Trophoblast cell (in vitro differentiated cells and primary cell): ENCODE measurements around the gene DENND1A.

Experiments
- DNase-seq, 2 donors: peaks; one replicate each; pipeline ENCODE4 v3.0.0-alpha.2; 2016
- H2AFZ ChIP-seq: 2 replicates; pipeline ENCODE4 v1.6.1; 2013; ENCODE audit warnings: low read length, moderate library complexity, mild to moderate bottlenecking; ENCODE audit not compliant: insufficient read depth, poor library complexity
- H2AK5ac ChIP-seq: 2 replicates; pipeline ENCODE4 v1.6.1; 2013; ENCODE audit warnings: mild to moderate bottlenecking, low read length
- H2BK120ac ChIP-seq: 2 replicates; pipeline ENCODE4 v1.6.1; 2013; ENCODE audit warnings: low read length, mild to moderate bottlenecking, moderate library complexity; ENCODE audit not compliant: insufficient read depth, poor library complexity
- H2BK12ac ChIP-seq: 2 replicates; pipeline ENCODE4 v1.6.1; 2013; ENCODE audit warnings: mild to moderate bottlenecking, low read length, moderate library complexity
- H2BK5ac ChIP-seq: 2 replicates; pipeline ENCODE4 v1.6.1; 2013; ENCODE audit warnings: low read length, low read depth, moderate library complexity, mild to moderate bottlenecking; ENCODE audit not compliant: poor library complexity
- H3K14ac ChIP-seq: 2 replicates; pipeline ENCODE4 v1.6.1; 2013; ENCODE audit warnings: mild to moderate bottlenecking, low read length
- H3K18ac ChIP-seq: 2 replicates; pipeline ENCODE4 v1.6.1; 2013; ENCODE audit warnings: mild to moderate bottlenecking, low read length
- H3K23ac ChIP-seq: 2 replicates; pipeline ENCODE4 v1.6.1; 2013; ENCODE audit warnings: low read length
- H3K27ac ChIP-seq: 2 replicates; pipeline ENCODE4 v1.5.1; 2013; ENCODE audit warnings: low read depth, mild to moderate bottlenecking, inconsistent platforms, low read length, moderate library complexity
- H3K27me3 ChIP-seq: 2 replicates; pipeline ENCODE4 v1.6.1; 2013; ENCODE audit warnings: inconsistent platforms, mild to moderate bottlenecking, low read length, moderate library complexity; ENCODE audit not compliant: insufficient read depth
- H3K36me3 ChIP-seq, 2 experiments: 1 replicate in 1 of 2; 2 replicates in 1 of 2; pipeline ENCODE4 v1.6.1; 2013; ENCODE audit warnings: low read length in 2 of 2, mild to moderate bottlenecking in 2 of 2, moderate library complexity in 1 of 2; ENCODE audit not compliant: insufficient read depth in 2 of 2, control insufficient read depth in 1 of 2
- H3K4ac ChIP-seq: 2 replicates; pipeline ENCODE4 v1.6.1; 2013; ENCODE audit warnings: low read depth, mild to moderate bottlenecking, low read length, moderate library complexity
- H3K4me1 ChIP-seq, 2 experiments: 1 replicate in 1 of 2; 2 replicates in 1 of 2; pipeline ENCODE4 v1.6.1; 2013; ENCODE audit warnings: low read length in 2 of 2, mild to moderate bottlenecking in 2 of 2, moderate library complexity in 1 of 2; ENCODE audit not compliant: insufficient read depth in 2 of 2, control insufficient read depth in 1 of 2
- H3K4me2 ChIP-seq: 2 replicates; pipeline ENCODE4 v1.6.1; 2013; ENCODE audit warnings: inconsistent platforms, mild to moderate bottlenecking, low read length, moderate library complexity
- H3K4me3 ChIP-seq: 2 replicates; pipeline ENCODE4 v1.5.1; 2013; ENCODE audit warnings: mild to moderate bottlenecking, low read depth, low read length, inconsistent platforms
- H3K79me1 ChIP-seq: one replicate; pipeline ENCODE4 v1.6.1; 2013; ENCODE audit warnings: low read length
- H3K79me2 ChIP-seq: 2 replicates; pipeline ENCODE4 v1.6.1; 2013; ENCODE audit warnings: low read length, mild to moderate bottlenecking; ENCODE audit not compliant: control insufficient read depth, insufficient read depth, poor library complexity
- H3K9ac ChIP-seq: 2 replicates; pipeline ENCODE4 v1.6.1; 2013; ENCODE audit warnings: mild to moderate bottlenecking, low read length
- H3K9me3 ChIP-seq: 2 replicates; pipeline ENCODE4 v1.6.1; 2013; ENCODE audit warnings: low read depth, mild to moderate bottlenecking, control low read depth, inconsistent platforms, low read length; ENCODE audit not compliant: insufficient read depth
- H4K12ac ChIP-seq: 2 replicates; pipeline ENCODE4 v1.6.1; 2013; ENCODE audit warnings: low read depth, mild to moderate bottlenecking, low read length, moderate library complexity
- H4K8ac ChIP-seq: 2 replicates; pipeline ENCODE4 v1.6.1; 2013; ENCODE audit warnings: low read depth, mild to moderate bottlenecking, low read length, moderate library complexity
- H4K91ac ChIP-seq: one replicate; pipeline ENCODE4 v1.6.1; 2013; ENCODE audit warnings: low read depth, mild to moderate bottlenecking, low read length, moderate library complexity
- WGBS: extraction: QIAGEN DNeasy Blood & Tissue Kit; methylation state at CpG from one replicate; pipeline ENCODE4 v1.1.7; 2013; ENCODE audit warnings: missing lambda C conversion rate; ENCODE audit not compliant: insufficient read length, insufficient coverage; ENCODE audit errors: extremely low coverage; 5-methylcytosine and 5-hydroxymethylcytosine counted together

Gene DENND1A

DNA sequence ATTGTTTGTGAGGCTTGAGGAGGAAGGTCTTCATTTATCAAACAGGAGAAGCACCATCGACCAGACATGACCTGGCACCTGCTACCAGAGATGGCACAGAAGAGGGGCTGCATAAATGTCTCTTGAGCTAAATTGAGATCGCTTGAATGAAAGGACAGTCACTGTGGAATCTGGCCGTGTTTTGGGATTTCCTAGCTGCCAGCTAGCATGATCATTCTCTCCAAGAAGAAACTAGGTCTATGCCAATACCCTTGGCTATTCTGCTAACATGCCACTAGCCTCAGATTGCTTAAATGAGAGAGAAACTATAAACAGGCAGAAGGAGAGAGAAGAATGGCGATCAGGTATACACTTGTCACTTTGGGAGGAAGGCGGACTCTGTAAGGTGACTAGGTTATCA is 324.6 kb downstream of the DENND1A start:
- Histone ChIP-seq H2AFZ (no peak overlapping the region), H2AK5ac (no peak overlapping the region), H3K4me3 (no peak overlapping the region), H3K9ac (no peak overlapping the region), H4K91ac (no peak overlapping the region), H3K79me1 (no peaks in the 10 kb centered on the region), H2BK5ac (no peak overlapping the region), H2BK120ac (no peak overlapping the region), H3K4ac (no peak overlapping the region), H3K79me2 (no peaks in the 10 kb centered on the region), H3K14ac (no peak overlapping the region), H3K18ac (no peak overlapping the region), H3K4me1 (no peaks in the 10 kb centered on the region), H3K27ac (no peak overlapping the region), H3K9me3 (no peaks in the 10 kb centered on the region), H3K27me3 (no peaks in the 10 kb centered on the region), H3K4me2 (no peak overlapping the region), H3K23ac (no peak overlapping the region), H4K12ac (no peak overlapping the region), H4K8ac (no peak overlapping the region), H2BK12ac (no peak overlapping the region), H3K36me3 (no peaks in the 10 kb centered on the region)
- DNase-seq, result no peak
- WGBS, result no CpG with 5 or more reads among the region's 5 CpGs

DNA sequence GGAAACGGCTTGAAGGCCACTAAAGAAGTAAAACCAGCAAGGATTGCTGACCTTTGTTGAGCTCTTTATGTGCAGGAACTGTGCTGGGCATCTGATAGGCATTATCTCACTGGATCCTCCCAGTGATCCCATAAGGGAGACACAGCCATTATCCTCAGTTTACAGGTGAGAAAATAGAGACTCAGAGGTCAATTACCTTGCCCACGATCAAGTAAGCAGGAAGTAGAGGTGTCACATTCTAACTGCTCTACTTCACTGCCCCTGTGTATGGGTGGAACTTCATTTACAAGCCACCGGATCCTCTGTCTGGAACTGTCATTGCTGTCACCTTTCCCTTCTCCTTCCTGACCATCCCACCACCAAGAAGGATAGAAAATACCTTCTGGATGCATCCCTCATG is 325.1 kb downstream of the DENND1A start:
- no peaks in the 10 kb centered on the region for H3K79me1 ChIP-seq
- H3K27me3 ChIP-seq, result no peaks in the 10 kb centered on the region
- no peak overlapping the region for H4K91ac ChIP-seq
- H3K79me2 ChIP-seq, result no peaks in the 10 kb centered on the region
- no CpG with 5 or more reads among the region's 3 CpGs for WGBS
- no peak overlapping the region for H3K27ac ChIP-seq
- H3K9me3 ChIP-seq, result no peaks in the 10 kb centered on the region
- no peaks in the 10 kb centered on the region for H3K36me3 ChIP-seq
- no peak overlapping the region for H2AK5ac ChIP-seq
- H4K8ac ChIP-seq, result no peak overlapping the region
- H3K9ac ChIP-seq, result no peak overlapping the region
- no peak overlapping the region for H4K12ac ChIP-seq
- H3K23ac ChIP-seq, result no peak overlapping the region
- DNase-seq, result no peak
- H2BK12ac ChIP-seq, result no peak overlapping the region
- no peak overlapping the region for H3K4ac ChIP-seq
- H2AFZ ChIP-seq, result no peak overlapping the region
- H3K14ac ChIP-seq, result no peak overlapping the region
- no peak overlapping the region for H2BK5ac ChIP-seq
- no peak overlapping the region for H3K4me2 ChIP-seq
- no peak overlapping the region for H2BK120ac ChIP-seq
- H3K4me1 ChIP-seq, result no peaks in the 10 kb centered on the region
- H3K18ac ChIP-seq, result no peak overlapping the region
- H3K4me3 ChIP-seq, result no peak overlapping the region

DNA sequence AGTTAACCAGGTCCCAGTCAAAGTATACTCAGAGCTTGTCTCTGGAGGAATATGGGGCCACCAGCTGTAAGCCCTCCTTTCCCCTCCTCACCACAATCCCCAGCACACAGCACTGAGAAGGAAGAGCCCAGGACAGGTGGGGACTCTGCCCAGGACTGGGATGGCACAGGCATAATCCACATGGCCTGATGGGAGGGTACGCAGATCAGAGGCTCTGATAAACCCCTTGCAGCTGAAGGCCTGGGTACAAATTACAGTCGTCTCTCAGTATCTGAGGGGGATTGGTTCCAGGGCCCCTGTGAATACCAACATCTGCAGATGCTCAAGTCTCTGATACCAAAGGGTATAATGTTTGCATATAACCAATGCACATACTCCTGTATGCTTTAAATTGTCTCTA is 328.1 kb downstream of the DENND1A start:
- no peak for DNase-seq
- Histone ChIP-seq H4K12ac (no peak overlapping the region), H3K27ac (no peak overlapping the region), H2AFZ (no peak overlapping the region), H3K4me1 (no peaks in the 10 kb centered on the region), H3K9me3 (no peaks in the 10 kb centered on the region), H2AK5ac (no peak overlapping the region), H3K79me2 (no peaks in the 10 kb centered on the region), H2BK120ac (no peak overlapping the region), H3K9ac (no peak overlapping the region), H3K14ac (no peak overlapping the region), H3K23ac (no peak overlapping the region), H2BK5ac (no peak overlapping the region), H3K79me1 (no peaks in the 10 kb centered on the region), H3K18ac (no peak overlapping the region), H4K8ac (no peak overlapping the region), H2BK12ac (no peak overlapping the region), H4K91ac (no peak overlapping the region), H3K4me2 (no peak overlapping the region), H3K4ac (no peak overlapping the region), H3K27me3 (no peaks in the 10 kb centered on the region), H3K4me3 (no peak overlapping the region), H3K36me3 (no peaks in the 10 kb centered on the region)
- WGBS, result no CpG with 5 or more reads among the region's 2 CpGs

DNA sequence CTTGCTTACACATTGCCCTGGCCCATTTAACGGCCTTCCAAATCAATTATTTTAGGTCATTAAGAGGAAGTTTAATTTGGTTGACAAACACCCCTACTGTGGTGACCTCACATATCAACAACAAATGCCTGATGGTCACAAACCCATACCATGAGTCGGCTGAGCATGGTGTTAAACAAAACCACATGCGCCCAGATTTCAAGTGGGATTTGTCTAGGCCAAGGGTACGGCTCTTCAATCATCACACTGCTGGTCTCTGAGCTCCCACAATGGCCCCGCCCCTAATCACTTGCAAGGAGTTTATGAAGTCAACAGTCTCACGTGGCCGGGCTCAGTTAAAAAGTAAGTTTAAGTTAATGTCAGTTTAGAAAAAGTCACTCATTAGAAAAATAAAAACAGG is 330.1 kb downstream of the DENND1A start:
- Histone ChIP-seq H3K9me3 (no peaks in the 10 kb centered on the region), H2AFZ (no peak overlapping the region), H2BK12ac (no peak overlapping the region), H3K36me3 (no peaks in the 10 kb centered on the region), H3K79me2 (no peaks in the 10 kb centered on the region), H3K23ac (no peak overlapping the region), H3K18ac (no peak overlapping the region), H3K4me1 (no peaks in the 10 kb centered on the region), H2AK5ac (no peak overlapping the region), H3K4me3 (no peak overlapping the region), H3K4ac (no peak overlapping the region), H4K12ac (no peak overlapping the region), H4K8ac (no peak overlapping the region), H2BK120ac (no peak overlapping the region), H3K9ac (no peak overlapping the region), H3K27ac (no peak overlapping the region), H3K27me3 (no peaks in the 10 kb centered on the region), H4K91ac (no peak overlapping the region), H3K4me2 (no peak overlapping the region), H3K79me1 (no peaks in the 10 kb centered on the region), H2BK5ac (no peak overlapping the region), H3K14ac (no peak overlapping the region)
- DNase-seq, result no peak
- no CpG with 5 or more reads among the region's 7 CpGs for WGBS
